HG03159 (cell line): ENCODE results near the gene ZNF784.
"Not testable (repeated sequence)": the region's sequence is repeated elsewhere in the genome, so short reads cannot be mapped to it uniquely, and the experiment has no call there.

ENCODE experiments used
- ATAC-seq: cut with Tn5 transposase; IDR thresholded peaks from one replicate; pipeline ENCODE4 v1.9.1; 2021; ENCODE audit warnings: mild to moderate bottlenecking, moderate library complexity; ENCODE audit not compliant: unreplicated experiment

The ZNF784 gene

DNA sequence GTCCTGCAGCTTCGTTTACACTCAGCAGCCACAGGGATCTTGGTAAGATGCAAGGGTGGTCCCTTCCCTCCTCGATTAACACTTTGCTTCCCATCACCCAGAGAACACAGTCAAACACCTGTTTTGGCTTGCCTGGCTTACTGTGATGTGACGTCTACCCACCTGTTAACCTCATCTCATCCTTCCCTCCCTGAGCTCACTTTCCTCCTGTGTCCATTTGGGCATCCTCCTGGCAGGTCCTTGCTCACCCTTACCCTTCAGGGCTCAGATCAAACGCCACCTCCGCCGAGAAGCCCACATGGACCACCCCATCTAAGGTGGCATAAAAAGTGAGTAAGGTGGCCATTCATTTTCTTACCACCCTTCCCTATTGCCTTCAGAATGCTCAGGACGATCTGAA lies 34.3 kb downstream of the ZNF784 start:
- ATAC-seq = no peak

DNA sequence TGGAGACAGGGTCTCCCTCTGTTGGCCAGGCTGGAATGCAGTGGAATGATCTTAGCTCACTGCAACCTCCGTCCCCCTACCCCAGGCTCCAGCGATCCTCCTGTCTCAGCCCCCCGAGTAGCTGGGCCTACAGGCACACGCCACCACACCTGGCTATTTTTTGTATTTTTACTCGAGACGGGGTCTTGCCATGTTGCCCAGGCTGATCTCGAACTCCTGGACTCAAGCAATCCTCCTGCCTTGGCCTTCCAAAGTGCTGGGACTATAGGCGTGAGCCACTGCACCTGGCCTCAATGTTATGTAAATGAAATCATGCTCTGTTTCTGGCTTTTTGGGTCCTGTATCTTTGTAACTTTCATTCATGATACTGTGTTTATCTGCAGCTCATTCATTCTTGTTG lies 35.6 kb downstream of the ZNF784 start:
- ATAC-seq = no peak

DNA sequence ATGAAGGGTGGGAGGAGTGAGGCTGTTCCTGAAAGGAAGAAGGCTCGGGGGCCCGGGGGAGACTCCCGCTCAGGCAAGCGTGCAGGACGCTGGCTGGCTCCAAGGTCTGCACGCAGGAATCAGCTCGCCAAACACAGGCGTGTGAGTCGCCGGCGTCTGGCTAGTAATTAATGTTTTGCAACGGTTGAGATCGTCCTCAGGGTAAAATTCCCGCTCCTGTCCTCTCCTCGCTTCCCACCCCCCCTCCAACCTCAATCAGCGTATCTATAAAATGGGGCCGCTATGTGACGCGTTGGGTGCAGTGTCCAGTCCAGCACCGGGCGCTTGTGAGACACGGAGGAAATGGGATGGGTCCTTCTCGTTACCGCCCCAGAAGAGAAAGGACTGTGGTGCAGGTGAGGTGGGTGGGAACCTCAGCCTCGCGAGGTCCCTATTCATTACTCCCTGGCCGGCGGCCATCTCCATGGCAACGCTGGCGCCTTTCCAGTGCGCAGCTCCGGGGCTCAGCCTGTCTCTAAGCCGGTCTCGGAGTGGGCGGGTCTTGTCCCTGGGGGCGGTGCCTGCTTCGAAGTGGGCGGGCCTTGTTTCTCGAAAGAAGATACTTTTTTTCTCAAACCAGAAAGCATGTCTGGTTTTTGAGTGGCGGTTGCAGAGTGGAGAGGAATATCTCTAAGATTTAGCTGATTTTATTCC lies 37.2 kb downstream of the ZNF784 start:
- peak; percentile 86 for ATAC-seq

- no peak for ATAC-seq
Measured at GRCh38 chr19:55585658-55586339, 38.6 kb downstream of the ZNF784 start.

- no peak for ATAC-seq
Measured at GRCh38 chr19:55584871-55585270, 39.5 kb downstream of the ZNF784 start.

GRCh38 chr19:55583897-55584296 lies 40.5 kb downstream of the ZNF784 start:
- not testable (repeated sequence) for ATAC-seq

DNA sequence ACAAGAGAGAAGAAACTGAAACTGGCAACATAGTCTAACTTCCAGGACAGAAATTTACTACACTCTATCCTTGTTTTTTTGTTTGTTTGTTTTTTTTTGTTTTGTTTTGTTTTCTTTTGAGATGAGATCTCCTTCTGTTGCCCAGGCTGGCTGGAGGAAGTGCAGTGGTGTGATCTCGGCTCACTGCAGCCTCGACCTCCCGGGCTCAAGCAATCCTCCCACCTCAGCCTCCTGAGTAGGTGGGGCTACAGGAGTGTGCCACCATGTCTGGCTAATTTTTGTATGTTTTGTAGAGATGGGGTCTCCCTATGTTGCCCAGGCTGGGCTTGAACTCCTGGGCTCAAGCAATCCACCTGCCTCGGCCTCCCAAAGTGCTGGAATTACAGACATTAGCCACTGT lies 42.1 kb downstream of the ZNF784 start:
- not testable (repeated sequence) for ATAC-seq

GRCh38 chr19:55581823-55582223 lies 42.5 kb downstream of the ZNF784 start:
- no peak for ATAC-seq

DNA sequence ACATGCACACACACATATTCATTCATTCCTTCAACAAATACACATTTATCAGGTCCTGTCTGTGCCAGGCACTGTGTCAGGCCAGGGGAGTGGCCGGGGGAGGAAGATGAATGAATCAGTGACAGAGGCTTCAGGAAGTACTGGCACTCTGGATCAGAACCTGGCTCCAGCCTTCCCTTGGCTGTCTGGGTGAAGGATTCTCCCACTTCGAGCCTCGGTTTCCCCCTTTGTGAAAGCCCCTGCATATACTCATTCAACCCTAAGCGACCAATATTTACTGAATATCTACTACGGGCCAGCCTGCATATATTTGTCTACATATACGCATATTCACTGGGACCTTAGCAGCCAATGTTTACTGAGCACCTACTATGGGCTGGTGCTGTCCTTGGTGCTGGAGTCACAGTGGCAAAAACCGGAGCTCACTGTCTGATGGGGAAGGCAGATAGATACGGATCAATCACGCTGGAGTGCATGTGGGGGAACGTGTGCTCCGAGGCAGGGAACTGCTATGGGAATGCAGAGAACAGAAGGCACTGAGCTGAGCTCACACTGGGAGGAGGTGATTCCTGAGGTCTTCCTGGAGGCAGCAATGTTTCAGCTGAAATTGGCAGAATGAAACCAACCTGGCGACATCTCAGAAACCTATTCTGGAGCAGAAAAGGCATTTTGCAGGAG lies 43.1 kb downstream of the ZNF784 start:
- ATAC-seq = no peak

- no peak for ATAC-seq
Measured at GRCh38 chr19:55580628-55581144, 43.7 kb downstream of the ZNF784 start, which contains the start of gene ZNF579. Gene ZNF579, minus strand, starts transcription at chr19:55580848. Its CDS starts 1,209 bp downstream, at chr19:55579639.

DNA sequence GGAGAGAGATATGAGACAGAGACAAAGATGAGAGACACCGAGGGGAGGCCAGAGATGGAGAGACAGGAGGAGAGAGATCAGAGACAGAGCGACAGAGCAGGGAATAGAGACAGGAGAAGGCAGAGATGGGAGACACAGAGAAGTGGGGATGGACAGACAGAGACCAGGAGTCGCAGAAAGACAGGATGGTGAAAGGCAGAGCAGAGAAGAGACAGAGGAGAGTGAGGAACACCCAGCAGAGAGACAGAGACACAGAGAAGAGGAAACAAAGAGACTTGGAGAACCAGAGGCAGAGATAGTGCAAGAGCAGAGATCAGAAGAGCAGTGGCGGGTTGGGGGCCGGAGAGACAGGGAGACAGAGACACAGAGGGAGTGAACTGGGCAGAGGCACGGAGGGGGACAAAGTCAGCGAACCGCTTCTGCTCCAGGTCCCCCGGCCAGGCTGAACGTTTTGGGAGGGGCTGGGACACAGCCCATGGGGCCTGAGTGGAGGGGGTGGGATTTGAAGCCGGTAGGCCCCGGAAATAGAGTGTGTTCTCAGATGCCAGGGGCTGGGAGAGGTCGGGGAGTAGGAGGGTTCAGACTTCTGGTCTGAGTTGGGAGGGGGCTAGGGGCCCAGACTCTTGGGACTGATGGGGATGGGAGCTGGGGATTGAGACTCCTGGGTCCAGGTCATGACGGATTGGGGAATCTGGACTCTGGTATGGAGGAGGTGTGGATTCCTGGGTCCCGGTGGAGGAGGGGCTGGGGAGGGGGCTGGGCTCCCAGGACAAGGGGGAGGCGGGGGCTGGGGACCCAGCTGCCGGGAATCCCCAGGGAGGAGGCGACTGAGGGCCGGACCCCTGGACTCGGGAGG lies 44.4 kb downstream of the ZNF784 start:
- ATAC-seq = no peak

DNA sequence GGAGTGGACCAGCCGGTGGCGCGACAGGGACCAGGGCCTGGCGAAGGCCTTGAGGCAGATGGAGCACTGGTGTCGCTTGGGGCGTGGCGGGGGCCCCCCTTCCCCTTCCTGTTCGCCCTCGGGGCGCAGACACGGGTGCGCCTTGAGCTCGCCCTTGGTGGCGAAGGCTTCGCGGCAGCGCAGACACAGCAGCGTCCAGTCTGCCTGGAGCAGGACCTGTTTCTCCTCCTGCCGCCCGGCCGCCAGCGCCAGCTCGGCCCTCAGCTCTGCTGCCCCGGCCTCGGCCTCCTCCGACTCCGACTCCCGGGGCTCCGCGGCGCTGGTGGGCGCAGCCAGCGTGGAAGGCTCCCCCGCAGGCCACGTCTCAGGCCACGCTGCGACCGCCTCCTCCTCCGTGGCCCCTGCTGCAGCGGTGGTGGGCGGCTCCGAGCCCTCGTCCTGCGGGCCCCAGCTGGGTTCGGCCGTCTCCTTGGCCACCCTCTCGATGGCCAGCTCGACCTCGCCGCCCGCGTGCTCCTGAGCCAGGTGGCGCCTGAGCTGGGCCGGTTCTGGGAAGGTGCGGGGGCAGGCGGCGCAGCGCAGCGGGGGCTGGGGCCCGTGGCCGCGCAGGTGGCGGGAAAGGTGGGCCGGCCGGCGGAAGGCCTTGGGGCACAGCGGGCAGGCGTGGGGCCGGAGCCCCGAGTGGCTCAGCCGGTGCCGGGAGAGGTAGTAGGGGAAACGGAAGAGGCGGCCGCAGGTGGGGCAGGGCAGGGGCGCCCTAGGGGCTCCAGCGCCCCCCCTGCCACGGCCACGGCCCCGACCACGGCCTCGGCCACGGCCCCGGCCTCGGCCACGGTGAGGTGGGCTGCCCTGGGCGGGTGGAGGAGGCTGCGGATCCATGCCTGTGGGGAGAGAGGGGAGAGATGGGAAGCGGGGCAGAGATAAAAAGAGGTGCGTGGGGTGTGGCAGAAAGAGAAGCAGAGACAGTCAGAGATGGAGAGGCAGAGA lies 45.3 kb downstream of the ZNF784 start:
- ATAC-seq = no peak

- no peak for ATAC-seq
Measured at GRCh38 chr19:55578031-55578760, 46.2 kb downstream of the ZNF784 start.

DNA sequence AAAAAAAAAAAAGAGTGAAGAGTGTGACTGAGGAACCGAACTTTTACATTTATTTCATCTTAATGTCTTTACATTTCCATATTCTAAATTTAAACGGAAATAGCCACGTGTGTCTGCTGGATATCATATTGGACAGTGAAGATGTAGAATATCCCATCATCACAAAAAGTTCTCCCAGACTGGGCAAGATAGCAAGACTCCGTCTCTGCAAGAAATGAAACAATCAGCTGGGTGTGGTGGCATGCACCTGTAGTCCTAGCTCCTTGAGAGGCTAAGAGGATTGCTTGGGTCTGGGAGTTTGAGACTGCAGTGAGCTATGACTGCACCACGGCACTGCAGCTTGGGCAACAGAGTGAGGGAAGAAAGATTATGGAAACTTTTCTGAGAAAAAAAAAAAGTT lies 47.6 kb downstream of the ZNF784 start:
- no peak for ATAC-seq

- ATAC-seq = not testable (repeated sequence)
Measured at GRCh38 chr19:55573929-55574328, 50.4 kb downstream of the ZNF784 start.
